Stimulated activated CD8-positive, alpha-beta memory T cell treated with anti-CD3 and anti-CD28 coated beads, Interleukin-15, amount 100 ng/mL, for 4 hours (primary cell): ENCODE results near the gene ATP2B3.
A peak's percentile ranks its signal among the peaks of the same experiment; 100 is the strongest.

ENCODE experiments used
- DNase-seq, 2 donors: peaks; one replicate each; pipeline ENCODE4 v3.0.0-alpha.2; 2020; ENCODE audit warnings: low read depth in 2 of 2

ATP2B3 gene

DNA sequence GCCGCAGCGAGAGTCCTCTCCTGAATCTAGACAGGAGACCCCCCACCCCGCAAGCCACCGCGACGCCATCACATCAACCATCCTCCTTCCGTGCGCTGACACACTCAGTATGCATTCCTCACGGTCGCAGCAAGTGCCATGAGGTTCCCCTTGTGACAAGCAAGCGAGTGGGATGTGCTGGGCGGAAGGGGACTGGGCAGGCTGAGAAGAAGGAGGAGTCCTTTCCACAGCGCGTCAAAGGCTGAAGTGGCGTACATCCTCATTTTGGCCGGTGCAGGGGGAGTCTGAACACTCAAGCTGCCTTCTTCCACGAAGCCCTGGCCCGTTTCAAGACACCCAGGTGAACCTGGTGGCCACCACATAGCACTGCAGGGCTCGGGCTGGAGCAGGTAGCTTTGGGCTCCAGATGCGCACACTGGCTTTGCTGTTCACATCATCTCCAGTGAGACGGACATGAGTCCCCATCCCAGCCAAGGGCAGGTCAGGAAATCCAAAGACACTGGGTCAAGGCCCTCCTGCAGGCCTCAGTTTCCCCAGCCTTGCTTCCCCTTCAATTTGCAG lies 51.1 kb downstream of the ATP2B3 start:
- no peak for DNase-seq

- no peak for DNase-seq
Measured at GRCh38 chrX:153569475-153569874, 52.0 kb downstream of the ATP2B3 start.

- no peak for DNase-seq
Measured at GRCh38 chrX:153571534-153571908, 54.1 kb downstream of the ATP2B3 start.

GRCh38 chrX:153572601-153573000 lies 55.2 kb downstream of the ATP2B3 start:
- DNase-seq: no peak

GRCh38 chrX:153573984-153574383 lies 56.5 kb downstream of the ATP2B3 start:
- DNase-seq: no peak

DNA sequence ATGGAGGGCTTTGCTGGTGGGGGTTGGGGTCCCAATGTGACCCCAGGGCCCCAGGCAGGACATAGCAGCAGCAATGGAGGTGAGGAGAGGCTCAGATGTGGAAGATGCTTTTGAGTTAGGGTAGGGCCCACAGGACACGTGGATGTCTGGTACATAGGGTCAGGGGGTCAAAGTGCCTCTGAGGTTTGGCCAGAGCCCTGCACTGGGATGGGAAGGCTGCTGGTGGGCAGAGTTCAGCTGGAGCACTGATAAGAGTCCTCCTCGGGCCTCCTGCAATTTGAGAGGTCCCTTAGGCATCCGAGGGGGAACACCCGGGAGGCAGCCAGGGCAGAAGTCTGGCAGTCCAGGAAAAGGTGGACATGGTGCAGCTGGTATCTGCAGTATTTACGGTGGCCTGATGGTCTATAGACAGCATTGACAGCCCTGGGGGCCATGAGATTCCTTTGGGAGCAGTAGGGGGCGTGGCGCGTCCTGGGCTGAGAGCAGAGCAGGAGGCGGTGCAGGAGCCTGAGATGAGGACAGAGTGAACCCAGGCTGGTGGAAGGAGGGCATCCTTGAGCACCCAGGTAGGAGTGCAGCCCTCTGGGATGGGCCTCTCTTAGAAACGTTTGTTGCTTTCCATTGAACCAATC lies 58.9 kb downstream of the ATP2B3 start:
- DNase-seq: no peak

GRCh38 chrX:153576961-153577360 lies 59.5 kb downstream of the ATP2B3 start:
- no peak for DNase-seq

DNA sequence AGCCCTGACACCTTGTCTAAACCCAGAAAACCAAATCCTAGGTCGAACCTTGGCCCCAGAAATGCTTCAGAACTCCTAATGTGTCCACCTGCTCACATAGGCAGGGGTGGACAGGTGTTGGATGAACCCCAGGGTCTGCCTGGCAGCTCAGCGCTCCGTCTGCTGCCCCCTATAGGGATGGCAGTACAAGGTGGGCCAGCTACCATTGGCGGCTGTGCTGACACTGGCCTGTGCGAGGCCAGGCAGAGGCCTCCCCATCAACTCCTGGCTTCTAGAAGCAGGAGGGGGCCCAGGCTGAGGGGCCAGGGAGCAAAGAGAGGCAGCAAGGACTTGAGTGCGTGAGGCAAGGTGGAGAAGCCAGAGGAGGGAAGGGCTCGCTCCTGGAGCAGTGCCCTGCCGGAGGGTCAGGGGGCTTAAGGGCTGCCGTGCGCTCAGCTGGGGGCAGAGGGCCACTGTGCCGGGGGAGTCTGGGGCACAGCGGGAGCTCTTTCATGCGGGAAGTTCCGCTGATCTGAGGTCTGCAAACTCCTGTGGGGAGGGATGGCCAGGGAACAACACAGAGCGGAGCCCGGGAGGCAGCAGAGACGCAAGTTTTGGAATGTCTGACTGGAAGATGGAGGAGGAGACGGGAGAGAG lies 60.9 kb downstream of the ATP2B3 start:
- DNase-seq: no peak

DNA sequence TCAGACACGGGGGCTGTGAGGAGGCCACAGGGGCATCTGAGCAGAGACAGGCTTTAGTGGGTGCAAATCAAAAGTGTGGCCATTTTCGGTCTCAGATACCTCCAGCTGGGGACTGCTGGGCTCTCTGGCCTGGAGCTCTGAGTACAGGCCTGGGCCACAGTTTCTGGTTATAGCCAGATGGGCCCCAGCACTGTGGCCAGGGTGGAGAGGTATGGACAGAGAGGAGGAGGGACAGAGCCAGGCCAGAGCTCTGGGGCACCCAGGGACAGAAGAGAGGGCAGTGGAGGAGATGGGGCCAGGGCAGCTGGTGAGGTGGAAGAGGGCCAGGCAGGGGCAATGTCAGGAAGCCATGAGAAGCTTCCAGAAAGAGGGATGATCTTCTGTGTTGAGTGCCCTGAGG lies 61.4 kb downstream of the ATP2B3 start:
- no peak for DNase-seq

GRCh38 chrX:153580700-153581386 lies 63.4 kb downstream of the ATP2B3 start:
- no peak for DNase-seq

- DNase-seq: peak; percentile 15 to 38
Measured at GRCh38 chrX:153582896-153583295, 65.5 kb downstream of the ATP2B3 start.

DNA sequence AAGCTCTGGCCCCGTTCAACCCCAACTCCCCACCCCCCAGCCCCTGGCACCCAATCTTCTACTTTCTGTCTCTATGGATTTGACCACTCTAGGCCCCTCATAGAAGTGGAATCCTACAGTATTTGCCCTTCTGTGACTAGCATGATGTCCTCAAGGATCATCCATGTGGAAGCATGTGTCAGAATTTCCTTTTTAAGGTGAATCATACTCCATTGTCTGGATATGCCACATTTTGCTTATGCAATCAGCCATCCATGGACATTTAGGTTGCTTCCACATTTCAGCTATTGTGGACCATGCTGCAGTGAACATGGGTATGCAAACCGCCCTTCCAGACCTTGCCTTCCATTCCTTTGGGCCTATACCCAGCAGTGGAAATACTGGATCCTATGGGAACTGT lies 66.0 kb downstream of the ATP2B3 start:
- no peak for DNase-seq

DNA sequence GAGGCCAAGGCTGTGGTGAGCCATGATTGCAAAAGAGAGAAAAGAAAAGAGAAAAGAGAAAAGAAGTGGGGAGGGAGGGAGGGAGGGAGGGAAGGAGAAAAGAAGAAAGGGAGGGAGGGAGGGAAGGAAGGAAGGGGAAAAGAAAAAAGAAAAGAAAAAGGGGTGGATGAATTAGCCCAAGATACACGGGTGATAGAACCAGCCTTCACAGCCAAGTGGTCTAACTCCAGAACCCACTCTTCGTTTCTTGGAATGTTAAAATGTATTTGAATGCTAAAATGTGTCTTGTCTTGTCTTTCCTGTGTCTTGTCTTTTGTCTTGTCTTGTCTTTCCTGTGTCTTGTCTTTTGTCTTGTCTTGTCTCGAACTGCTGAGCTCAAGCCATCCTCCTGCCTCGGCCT lies 68.4 kb downstream of the ATP2B3 start:
- no peak for DNase-seq

- DNase-seq: no peak
Measured at GRCh38 chrX:153587342-153587741, 69.9 kb downstream of the ATP2B3 start.

DNA sequence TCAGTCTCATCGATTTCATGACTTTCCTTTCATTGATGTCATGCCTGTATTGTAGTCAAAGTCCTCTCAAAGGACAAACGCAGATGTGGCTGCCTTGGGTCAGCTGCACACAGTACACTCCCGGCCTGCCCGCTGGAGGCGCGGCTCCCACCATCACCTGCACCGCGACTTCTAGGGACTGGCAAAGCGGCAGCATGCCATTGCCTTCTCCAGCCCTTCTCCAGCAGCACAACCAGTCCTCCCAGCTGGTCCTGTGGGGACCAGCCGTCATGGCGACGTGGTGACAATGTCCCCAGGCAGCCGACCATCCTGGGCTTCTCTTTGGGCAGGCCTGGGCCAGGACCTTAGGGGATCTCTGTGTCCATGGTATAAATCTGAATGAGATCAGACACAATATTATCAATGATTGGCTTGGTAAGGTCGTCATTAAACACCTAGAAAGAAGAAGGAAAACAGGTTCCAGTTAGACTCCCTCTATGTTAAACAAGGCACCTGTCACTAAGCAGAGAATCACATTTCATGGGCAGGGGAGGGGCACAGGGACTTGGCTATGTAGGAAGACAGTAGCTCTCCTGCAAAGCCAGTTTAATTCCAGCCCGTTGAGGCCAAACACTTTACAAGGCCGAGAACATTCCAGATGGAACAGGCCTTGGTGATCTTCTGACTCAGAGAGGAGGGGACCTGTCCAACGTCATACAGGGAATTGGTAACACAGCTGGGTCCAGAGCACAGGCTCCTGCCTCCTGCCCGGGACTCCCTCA lies 70.8 kb downstream of the ATP2B3 start:
- no peak for DNase-seq

DNA sequence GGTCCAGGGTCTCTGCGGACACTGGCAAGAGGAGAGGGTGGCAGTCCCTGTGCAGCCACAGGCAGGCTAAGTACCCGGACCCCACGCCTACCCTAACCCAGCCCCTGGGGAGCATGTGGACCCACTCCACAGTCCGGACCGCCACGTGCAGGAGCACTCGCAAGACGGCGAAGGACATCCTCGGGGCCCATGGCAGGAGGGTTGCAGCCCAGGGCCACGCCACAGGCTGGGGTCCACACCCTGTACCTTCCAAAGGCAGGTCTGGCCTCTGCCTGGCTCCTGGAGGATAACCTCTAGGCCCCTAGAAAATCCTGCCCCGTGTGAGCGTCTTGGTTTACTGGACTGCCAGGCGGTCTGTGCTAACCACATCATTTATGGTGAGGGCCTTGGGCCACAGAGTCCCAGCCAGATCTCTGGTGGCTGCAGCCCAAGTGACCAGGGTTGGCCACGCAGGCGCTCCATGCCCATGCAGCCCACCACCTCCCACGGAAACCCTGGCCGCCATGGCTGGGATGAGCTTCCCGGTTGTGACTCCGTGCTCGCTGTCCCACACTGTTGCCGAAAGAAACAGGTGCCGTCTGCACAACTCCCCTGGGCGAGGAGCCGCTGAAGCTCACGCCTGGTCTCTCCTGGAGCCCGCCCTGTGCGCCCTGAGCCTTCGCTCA lies 71.5 kb downstream of the ATP2B3 start:
- no peak for DNase-seq

DNA sequence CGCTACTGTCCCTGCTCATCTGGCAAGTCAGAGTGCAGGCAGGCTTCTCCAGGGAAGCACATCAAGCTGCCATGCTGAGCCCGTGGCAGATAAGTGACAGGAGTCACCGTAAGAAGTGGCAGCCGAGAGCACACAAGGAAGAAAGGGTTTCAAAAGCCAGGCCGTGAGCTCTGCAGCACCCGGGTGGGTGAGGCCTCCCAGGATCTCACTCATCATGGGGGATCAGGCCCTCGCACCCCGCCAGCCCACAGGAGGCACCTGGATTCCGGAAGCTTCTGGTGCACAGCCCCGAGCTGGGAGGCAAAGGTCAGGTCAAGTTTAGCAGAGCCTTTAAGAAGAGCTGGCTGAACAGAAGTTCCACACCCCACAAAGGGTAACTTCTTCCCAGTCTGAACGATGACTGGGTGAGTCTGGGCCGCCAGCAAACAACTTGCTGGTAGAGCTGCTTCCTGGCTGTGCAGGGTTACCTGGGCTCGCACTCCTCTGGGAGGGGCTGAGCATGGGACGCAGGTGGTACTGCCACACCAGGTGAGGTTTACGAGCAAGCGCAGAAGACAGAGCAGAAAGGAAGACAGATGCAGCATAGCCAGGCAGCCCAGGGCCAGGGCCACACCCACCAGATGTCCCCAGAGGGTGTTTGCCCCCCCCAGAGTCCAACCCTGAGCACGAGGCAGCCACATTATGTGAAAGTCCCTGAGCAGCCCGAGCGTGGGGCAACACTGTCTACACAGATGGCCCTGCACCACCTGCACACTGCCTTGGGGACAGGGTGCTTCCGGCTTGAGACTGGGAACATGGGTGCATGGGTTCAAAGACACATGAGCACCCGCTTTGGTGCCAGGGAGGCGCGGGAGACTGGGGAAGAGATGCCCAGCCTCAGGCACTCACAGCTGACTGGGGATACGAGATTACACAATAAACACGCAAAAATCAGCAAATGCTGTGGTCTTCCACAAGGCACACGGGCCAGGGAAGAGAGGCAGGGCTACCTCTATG lies 73.8 kb downstream of the ATP2B3 start:
- no peak for DNase-seq

GRCh38 chrX:153592091-153592833 lies 74.8 kb downstream of the ATP2B3 start:
- no peak for DNase-seq

GRCh38 chrX:153592966-153593688 lies 75.7 kb downstream of the ATP2B3 start:
- no peak for DNase-seq
